ENCODE results near the gene GOLGA6A. TPM values are rescaled to one million over a fixed set of nuclear protein-coding genes. Genes with fewer than 3 reads are reported as not detected.
"Not testable (repeated sequence)": the region's sequence is repeated elsewhere in the genome, so short reads cannot be mapped to it uniquely, and the experiment has no call there.

Gene GOLGA6A
- total RNA-seq, 1 experiment from 2014 or later: not detected

DNA sequence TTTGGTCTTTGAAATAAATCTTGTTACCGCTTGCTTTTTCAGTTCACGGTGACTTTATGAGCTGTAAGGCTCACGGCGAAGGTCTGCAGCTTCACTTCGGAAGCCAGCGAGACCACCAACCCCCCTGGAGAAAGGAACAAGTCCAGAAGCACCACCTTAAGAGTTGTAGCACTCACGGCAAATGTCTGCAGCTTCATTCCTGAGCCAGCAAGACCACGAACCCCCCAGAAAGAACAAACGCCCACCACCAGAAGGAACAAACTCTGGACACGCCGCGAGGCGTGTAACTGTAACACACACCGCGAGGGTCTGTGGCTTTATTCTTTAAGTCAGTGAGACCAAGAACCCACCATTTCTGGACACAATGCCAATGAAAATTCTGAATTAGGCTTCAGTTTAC is 28.8 kb downstream of the GOLGA6A start:
- DNase-seq (ENCODE audit: low read depth): no peak

DNA sequence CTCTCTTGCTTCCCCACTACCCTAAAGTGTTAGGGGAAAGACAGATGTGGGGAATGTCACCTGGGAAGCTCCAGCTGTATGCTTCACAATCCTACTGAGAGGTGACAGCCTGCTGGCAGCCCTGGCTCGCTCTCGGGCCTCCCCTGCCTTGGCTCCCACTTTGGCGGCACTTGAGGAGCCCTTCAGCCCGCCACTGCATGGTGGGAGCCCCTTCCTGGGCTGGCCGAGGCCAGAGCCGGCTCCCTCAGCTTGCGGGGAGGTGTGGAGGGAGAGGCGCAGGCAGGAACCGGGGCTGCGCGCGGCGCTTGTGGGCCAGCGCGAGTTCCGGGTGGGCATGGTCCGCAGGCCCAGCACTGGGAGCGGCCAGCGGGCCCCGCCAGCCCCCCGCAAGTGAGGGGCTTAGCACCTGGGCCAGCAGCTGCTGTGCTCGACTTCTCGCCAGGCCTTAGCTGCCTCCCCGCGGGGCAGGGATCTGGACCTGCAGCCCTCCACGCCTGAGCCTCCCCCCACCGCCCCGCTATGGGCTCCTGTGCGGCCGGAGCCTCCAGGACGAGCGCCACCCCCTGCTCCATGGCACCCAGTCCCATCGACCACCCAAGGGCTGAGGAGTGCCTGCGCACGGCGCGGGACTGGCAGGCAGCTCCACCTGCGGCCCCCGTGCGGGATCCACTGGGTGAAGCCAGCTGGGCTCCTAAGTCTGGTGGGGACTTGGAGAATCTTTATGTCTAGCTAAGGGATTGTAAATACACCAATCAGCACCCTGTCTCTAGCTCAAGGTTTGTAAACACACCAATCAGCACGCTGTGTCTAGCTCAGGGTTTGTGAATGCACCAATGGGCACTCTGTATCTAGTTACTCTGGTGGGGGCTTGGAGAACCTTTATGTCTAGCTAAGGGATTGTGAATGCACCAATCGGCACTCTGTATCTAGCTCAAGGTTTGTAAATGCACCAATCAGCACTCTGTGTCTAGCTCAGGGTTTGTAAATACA is 29.8 kb downstream of the GOLGA6A start:
- DNase-seq (ENCODE audit: low read depth): not testable (repeated sequence)

DNA sequence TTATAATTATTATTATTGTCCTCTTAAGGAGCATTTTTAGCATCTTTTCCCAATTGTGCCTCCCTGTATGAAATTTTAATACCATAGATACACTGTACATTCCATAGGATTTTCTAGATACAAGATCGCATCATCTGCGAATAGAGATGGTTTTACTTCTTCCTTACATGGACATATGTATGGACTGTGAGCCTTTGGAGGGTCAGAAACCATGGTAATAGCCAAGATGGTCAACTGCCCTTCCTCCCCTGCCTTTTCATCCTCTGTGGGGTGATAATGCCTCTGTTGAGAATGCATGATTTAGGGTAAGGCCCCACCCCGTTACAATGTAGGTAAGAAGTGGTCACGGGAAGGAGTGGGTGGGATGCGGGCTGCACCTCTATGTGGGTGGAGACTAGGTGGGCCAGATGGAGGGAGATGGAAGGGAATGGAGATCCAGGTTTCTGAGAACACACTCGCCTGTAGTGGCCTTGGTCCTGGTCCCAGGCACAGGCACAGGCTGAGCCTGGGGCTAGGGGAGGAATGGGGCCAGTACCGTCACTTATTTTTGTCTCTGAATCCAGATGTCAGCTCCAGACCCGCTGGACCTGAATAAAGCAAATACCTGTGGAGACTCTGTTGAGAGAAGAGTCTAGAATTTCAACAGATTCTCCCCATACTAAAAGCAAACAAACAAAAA is 31.7 kb downstream of the GOLGA6A start:
- peak; percentile 54 for DNase-seq (ENCODE audit: low read depth)

DNA sequence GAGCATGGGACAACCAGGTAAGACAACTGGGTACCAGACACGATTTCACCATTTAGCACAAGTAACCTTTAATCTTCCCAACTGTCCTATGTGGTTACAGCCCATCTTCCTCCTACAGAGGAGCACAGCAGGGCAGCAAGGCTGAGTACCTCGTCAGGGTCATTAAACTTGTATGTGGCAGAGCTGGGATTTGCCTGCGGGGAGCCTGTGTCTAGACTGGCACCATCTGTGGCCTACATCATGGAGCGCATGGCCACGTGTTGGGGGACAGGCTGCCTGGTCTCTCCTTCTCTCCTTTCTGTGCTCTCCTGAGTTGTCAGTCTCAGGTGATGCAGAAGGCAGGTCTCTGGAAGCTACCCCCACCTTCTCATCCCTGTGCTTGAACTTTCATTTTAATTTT is 32.2 kb downstream of the GOLGA6A start:
- peak; percentile 49 for DNase-seq (ENCODE audit: low read depth)

DNA sequence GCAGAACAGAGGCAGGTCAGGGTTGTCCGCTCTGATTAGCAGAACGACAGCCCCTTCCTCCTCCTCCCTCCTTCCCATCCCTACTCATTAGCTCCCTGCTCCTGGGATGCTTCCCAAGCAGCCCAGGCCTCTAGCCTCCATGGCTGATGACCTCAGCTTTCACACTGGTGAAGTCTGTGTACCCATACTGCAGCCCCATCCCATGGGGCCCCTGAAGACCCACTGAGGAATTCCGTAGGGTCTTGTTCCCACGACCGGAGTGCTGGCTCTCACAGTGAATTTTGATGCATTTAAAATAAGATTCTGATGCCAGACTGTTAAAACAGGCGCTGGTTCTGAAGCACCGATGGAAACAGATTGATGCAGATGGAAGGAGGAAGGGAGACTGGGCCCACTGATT is 36.1 kb downstream of the GOLGA6A start:
- no peak for DNase-seq (ENCODE audit: low read depth)

DNA sequence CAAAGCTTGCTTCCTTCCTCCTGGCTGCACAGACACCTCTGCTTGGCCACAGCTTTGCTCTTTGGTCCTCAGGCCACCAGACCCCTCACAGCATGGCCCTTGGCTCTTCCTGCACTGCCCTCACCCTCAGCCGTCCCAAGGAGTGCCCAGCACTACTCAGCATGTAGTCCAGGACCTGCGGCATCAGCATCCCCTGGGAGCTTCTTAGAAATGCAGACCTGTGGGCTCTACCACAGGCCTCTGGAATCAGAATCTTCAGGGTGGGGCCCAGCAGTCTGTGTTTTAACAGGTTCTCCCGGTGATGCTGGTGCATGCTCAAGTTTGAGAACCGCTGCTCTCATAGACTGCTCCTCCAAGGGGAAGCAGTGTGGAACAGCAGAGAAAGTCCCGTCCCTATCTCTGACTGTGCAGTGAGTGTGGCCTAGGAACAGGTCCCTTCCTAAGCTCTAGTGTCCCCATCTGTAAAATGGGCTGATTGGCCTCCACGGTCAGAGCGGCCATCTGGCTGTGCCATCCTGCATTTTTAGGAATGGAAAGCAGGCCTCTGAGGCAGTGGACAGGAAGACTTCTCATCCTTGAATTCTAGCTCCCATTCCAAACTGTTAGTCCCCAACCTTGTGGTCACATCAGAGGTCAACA is 36.6 kb downstream of the GOLGA6A start:
- no peak for DNase-seq (ENCODE audit: low read depth)

DNA sequence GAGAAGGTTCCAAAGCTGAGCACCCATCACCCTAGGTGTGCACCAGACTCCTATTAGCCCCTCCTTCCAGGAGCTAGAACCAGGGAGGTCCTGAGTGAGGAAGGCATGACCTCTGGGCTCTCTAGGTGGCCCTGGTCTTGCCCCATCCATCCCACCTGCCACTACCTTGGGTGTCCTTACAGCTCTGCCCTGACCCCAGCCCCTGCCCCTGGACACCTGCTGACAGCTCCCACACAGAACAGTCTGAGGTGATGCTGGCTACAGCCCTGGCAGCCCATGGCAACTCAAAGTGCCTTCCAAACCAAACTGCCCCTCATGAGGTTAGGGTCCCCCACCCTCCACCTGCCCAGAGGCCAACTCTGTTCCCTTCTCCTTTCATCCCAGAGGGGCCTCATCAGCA is 37.2 kb downstream of the GOLGA6A start:
- no peak for DNase-seq (ENCODE audit: low read depth)

DNA sequence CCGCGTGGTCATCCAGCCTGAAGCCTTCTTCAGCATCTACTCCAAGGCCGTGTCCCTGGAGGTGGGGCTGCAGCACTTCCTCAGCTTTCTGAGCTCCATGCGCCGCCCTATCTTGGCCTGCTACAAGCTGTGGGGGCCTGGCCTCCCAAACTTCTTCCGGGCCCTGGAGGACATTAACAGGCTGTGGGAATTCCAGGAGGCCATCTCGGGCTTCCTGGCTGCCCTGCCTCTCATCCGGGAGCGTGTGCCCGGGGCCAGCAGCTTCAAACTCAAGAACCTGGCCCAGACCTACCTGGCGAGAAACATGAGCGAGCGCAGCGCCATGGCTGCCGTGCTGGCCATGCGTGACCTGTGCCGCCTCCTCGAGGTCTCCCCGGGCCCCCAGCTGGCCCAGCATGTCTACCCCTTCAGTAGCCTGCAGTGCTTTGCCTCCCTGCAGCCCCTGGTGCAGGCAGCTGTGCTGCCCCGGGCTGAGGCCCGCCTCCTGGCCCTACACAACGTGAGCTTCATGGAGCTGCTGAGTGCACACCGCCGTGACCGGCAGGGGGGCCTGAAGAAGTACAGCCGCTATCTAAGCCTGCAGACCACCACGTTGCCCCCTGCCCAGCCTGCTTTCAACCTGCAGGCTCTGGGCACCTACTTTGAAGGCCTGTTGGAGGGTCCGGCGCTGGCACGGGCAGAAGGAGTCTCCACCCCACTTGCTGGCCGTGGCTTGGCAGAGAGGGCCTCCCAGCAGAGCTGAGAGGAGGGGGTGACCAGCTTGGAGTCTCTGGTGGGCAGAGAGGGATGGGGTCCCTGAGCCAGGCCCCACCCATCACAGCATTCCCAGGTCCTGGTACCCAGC is 37.9 kb downstream of the GOLGA6A start:
- DNase-seq (ENCODE audit: low read depth): no peak

DNA sequence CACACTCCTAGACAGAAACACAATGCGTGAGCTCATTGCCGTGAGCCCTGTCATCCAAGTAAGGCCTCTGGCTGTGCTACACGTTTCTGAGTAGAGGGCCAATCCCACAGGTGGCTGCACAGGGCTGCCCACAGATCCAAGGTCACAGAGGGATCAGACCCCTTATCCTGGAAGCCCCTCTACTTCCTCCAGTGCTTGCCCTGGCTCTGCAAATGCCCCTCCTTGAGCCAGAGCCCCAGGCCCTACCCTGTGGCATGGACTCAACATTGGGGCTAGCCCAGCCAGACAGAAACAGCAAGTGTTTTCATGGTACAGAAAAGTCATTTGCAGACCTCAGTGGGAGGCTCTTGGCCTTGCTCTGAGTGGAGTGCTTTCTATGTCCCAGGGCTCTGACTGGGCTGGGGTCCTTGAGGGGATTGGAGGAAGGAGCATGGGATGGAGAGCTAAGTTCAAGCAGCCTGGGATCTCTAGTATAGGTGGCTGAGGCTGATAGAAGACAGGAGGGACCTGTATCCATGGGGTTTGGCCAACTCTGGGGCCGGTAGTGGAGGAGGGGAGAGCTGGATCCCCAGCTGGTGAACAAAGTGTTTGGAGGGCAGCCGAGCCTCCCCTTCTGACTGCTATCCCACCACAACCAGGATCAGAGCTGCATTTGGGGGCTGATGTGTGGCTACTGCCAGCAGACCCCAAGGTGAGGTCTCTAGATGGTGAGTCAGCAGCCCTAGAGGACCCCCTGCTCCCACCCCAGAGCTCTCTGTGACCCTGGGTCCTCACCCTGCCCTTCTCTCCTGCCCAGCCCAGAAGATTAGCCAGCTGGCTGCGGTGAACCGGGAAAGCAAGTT is 38.7 kb downstream of the GOLGA6A start:
- no peak for DNase-seq (ENCODE audit: low read depth)

DNA sequence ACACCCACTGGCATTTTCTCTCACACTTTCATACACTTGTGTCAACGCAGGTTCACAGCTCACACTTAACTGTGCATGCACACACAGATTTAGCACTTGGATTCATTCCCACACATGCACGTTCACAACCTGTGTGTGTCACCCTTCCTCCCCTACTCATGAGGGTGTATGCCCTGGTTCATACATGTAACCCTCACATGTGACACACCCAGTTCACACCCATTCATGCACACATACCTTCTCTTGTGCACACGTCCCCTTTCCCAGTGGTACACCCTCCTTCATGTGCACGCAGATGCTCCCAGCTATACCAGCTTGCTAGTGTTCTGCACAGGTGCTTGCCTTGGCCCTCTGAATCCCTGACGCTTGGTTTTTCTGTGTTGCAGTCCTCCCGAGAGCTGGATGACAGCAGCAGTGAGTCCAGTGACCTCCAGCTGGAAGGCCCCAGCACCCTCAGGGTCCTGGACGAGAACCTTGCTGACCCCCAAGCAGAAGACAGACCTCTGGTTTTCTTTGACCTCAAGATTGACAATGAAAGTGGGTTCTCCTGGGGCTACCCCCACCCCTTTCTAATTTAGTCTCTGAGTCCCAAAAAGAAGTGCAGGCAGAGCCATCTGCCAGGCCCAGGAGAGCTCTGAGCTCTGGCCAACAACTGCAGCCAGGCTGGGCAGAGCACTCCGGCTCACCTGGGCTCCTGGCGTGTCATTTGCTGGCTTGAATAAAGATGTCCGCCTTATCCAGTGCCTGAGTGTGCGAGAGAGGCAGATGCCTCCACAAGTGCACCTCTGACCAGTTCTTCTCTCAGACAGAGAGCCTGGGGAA is 39.5 kb downstream of the GOLGA6A start:
- no peak for DNase-seq (ENCODE audit: low read depth)

DNA sequence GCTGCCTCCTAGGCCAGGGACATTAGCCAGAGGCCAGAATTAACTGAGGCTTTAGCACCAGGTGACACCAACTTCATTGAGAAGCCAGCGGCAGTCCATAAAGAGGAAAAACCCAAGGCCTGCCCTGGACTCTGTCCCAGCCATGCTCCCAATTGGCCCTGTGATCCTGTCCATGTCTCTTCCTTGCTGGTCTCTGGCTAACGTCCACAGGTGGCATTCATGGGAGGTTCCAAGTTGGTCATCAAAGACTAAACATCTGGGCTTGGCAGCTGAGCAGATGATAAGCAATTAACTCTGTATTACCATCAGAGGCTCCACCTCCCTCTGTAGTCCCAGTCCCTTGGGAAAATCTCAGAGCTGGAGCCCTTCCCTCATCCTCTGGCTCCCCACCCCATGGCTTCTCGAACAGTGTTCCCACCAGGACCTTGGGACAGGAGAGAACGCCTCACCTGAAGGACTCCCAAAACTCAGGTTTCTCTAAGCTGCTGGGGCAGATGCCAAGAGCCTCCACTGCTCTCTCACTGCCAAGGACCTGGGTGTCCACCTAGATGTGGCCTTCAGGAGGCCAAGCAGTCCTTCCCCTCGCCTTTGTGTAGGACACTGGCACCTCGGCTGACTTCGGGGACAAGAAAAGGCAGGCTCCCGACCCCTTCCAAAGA is 40.4 kb downstream of the GOLGA6A start:
- peak; percentile 34 for DNase-seq (ENCODE audit: low read depth)

DNA sequence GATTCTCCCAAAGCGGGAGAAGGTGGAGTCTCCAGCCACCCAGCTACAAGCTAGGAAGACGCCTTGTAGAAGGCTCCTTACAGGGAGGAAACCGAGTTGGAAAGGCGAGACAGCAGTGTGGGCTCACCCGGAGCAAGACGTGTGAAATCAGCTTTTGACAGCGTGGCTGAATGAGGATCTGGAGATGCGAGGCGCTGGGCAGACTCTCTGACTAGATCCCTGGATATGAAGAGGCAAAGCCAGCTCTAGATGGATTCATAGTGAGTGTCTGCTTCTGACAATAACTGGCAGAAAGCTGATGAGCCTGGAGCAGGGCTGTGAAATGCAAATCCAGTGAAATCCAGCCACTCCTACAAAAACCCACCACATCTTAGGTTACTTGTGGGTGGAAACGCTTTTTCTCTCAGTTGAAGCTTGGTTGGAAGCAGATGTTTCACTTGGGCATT is 41.0 kb downstream of the GOLGA6A start:
- peak; percentile 29 for DNase-seq (ENCODE audit: low read depth)

DNA sequence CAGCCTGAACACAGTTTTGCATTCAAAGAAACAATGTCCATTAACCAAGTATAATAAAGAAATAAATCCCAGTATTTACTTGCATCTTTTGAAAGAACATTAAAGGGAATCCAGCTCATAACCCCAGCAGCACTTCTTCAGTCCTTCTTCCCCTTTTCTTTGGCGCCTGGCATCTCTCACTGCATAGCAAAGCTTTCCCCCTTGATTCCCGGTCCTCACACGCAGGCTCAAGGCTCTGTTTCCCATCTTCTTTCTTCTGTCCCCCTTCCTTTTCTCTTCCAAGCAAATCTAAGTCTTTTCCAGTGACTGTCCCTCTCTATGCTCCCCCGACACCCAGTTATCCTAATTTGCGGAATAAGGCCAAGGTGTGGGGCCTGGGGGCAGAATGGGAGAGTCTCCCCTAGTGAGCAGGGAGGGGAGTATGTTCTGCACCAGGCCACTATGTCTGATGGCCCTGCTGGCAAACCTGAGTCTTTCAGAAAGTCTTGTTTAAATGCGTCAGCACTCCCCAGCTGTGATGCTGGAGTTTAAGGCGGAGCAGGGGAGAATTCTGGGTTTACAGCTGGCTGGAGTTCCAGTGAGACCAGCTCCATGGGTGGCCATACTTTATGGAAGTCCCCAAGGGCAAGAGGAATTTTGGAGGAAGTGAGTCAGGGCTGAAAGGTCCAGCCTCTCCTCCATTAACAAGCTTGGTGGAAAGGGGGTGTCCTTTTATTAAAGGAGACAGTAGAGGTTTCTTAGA is 42.1 kb downstream of the GOLGA6A start:
- peak; percentile 99 for DNase-seq (ENCODE audit: low read depth)

DNA sequence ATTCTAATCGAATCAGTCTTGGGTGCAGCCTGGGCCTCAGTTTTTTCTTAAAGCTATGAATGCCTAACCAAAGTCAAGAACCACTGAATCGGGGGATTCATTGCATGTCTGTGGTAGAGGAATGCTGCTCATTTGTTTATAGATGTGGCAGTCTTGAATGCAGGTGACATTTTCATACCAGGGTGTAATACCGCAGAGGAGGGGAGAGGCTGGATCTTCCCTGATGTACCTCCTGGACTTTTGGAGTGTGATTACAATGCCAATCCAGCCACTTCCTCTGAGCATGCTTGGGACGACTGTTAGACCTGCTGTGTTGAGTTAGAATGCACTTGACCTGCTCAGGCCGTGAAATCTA is 42.7 kb downstream of the GOLGA6A start:
- no peak for DNase-seq (ENCODE audit: low read depth)

DNA sequence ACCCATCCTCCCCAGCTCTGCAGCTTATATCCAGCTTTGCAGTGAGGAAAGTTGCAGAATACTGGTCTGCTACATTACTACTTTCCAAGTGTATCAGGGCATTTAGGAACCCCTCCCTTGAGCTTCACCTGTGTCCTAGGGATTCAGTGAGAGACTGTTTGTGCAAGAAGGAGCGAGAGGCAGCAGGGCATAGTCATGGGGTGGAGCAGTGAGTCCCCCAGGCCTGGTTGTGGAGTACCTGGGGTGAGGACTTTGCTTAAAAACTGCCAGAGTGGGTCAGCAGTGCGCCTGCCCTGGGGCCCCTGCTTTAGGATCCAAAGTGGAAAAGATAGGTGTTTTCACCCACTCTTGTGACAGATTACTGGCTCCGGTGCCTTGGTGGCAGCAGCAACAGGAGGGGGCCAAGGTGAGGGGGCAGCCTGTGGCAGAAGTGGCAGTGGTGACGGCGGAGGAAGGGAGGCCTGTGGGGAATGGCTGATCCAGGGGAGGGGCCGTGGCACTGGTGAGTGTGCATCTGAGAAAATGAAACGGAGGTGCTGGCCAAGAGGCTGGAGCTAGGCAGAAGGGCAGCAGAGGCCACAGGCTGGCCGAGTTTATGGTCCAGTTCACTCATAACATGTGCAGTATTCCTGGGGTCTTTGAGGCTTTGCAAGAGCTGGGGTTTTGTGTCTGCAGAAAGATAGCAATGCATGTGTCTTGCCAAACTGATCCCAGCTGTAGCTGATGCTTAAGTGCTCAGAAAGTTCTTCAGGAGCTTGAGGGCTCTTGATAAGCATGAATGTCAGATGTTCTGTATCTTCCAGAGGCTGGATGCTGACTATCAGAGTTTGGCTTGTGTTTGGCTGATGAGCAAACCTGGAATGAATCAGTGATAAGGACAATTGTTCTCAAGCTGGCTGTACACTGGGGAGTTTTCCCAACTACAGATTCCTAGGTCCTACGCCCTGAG is 43.4 kb downstream of the GOLGA6A start:
- DNase-seq (ENCODE audit: low read depth): peak; percentile 68

DNA sequence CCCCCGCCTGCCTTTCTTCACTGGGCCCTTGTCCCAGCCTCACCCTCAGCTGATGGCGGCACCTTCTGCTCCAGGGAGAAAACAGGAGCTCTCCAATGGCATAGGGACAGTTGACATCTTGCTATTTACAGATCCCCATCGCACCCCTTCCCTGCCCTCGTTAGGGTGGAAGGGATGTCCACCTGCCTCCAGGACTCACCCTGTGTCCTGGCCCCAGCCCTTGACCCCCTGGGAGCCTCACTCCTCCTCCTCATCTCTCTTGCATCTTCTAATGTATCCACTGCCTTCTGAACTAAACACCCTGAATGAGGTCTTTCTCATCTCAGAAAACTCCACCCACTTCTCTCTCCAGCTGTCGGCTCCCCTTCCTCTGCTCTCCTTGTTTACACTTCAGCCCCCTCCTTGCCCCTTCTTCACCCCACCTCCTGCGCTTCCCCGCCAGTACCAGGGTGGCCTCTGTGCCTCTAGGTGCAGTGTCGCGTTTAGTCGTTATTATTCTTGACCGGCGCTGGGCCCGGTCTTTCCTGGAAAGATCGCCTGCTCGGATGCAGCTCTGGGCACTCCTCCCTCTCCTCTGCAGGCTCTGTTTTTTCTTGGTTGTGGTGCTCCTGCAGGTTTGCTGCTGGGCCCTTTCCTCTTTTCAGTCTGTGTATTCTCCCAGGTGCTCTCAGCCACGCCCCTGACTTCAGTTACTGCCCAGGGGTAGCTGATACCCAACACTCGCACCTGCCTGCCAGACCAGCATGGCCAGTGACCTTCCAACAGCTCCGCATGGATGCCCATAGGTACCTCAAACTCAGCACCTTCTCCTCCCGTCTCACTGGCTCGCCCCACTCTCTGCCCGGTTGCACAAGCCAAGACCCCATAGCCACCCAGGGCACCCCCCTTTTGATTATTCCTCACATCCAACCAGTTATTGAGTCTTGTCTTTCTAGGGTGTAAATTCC is 44.9 kb downstream of the GOLGA6A start:
- DNase-seq (ENCODE audit: low read depth): no peak

Measured in RPMI7951 (cell line).